ENCODE measurements around the gene SLCO2A1.
"Not testable (repeated sequence)": the region's sequence is repeated elsewhere in the genome, so short reads cannot be mapped to it uniquely, and the experiment has no call there.

The SLCO2A1 gene

DNA sequence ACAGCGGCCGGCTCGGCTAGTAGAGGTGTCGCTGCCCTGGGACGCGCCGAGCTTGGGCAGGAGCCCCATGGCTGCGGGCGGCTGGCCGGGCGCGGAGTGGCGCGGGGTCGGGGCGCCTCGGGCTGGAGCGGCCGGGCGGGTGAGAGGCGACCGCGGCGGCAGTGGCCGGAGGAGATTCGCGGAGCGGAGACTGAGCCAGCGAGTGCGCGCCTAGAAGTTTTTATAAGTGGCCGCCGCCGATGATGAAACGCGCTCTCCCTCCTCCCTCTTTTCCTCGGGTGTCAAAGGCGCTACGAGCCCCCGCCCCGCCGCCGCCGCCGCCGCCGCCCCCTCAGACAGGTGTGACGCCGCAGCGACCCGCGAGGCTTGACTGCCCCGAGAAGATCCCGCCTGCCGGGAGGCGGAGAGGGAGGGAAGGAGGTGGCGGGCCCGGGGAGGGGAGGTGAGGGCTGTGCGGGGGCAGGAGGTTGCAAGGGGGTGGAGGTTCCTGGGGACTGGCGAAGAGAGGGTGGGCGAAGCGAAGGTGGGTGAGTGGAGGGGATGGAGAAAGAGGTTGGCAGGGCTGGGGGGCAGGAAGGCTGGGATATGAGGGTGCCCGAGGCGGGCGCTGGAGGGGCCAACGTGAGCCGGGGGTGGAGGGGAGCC, at the start of gene SLCO2A1:
Gene SLCO2A1, minus strand, starts transcription at position 192 of the 645 bp plus-strand sequence. Its CDS starts 123 bp downstream, at position 69.
- no peak for DNase-seq

DNA sequence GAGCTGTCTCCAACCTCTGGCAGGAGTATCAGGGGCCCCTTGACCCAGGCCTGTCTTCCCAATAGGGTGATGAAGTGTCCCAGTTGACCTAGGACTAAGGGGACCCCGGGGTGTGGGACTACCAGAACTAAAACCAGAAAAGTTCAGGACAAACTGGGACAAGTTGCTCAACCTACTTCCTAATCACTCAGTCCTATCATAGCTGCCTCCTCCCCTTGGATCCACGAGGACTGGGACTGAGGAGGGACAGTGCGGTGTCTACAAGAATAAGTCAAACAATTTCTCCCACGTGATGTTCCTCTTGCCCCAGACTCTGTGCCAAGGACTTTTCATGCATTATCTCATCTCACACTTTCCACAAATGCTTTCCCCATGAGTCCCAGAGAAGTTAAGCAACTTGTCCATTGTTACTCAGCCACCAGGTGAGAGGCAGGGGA, 49.4 kb upstream of the SLCO2A1 start:
- no peak for DNase-seq

- DNase-seq: no peak
These were observed 48.6 kb upstream of the SLCO2A1 start for GRCh38 chr3:134078169-134078831.

- DNase-seq: no peak
These were observed 48.0 kb upstream of the SLCO2A1 start for GRCh38 chr3:134077649-134078161.

DNA sequence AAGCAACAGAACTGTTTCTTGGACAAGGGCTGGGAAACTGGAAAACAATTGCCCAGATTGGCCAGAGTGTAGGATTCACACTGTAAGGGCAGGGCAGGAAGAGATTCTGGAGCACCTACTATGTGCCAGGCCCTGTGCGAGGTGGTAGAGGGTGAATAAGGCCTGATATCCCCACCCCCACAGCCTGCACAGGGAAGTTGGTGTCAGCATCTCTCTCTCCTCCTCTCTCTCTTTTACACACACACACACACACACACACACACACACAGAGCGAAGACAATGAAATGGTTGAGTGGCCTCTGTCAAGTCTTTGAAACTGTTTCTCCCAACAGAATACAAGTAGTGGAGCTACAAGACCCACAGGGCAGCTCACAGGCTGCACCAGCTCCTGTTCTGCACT, 47.1 kb upstream of the SLCO2A1 start:
- DNase-seq: no peak

GRCh38 chr3:134075846-134076245, 46.1 kb upstream of the SLCO2A1 start:
- no peak for DNase-seq

GRCh38 chr3:134075568-134075825, 45.8 kb upstream of the SLCO2A1 start:
- no peak for DNase-seq

- no peak for DNase-seq
These were observed 45.3 kb upstream of the SLCO2A1 start for GRCh38 chr3:134074790-134075567.

DNA sequence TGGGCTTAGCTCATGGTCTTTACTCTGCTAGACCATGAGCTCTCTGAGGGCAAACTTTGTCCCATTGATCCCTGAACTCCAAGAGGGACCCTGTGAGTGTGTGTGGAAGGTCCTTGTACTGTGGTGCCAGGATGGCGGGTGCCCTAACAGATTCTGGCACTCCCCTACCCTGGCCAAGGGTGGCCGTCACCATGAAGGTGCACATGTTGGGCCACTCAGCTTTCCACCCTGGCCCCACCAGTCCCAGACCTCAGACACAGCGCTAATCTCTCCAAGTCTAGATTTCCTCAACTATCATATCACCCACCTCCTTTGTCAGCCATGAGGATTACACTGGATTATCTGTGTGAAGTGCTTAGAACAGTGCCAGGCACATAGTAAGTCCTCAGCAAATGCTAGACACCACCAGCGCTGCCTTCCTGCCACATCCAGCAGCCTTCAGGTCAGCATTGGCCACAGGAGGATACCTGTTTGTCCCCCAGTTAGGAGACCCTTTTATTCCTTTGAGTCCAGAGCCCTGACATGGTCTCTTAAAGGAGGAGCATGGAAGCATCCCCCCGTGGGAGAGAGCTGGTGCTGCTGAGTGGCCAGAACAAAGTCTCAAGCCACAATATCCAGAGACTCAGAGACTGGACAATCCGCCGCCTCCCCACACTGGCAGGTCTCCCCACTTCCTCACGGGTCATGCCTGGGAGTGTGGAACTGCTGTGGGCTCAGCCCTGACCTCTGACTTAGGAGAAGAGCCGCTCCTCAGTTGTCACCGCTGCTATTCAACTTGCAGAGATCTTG, 44.5 kb upstream of the SLCO2A1 start:
- no peak for DNase-seq

GRCh38 chr3:134073583-134073945, 43.8 kb upstream of the SLCO2A1 start:
- no peak for DNase-seq

- no peak for DNase-seq
These were observed 43.3 kb upstream of the SLCO2A1 start for GRCh38 chr3:134072881-134073582.

GRCh38 chr3:134070281-134070680, 40.6 kb upstream of the SLCO2A1 start:
- DNase-seq: not testable (repeated sequence)

- DNase-seq: no peak
These were observed 38.7 kb upstream of the SLCO2A1 start for GRCh38 chr3:134068429-134068828.

- DNase-seq: no peak
These were observed 37.9 kb upstream of the SLCO2A1 start for GRCh38 chr3:134067531-134068161.

GRCh38 chr3:134066651-134067530, 37.2 kb upstream of the SLCO2A1 start:
- no peak for DNase-seq

DNA sequence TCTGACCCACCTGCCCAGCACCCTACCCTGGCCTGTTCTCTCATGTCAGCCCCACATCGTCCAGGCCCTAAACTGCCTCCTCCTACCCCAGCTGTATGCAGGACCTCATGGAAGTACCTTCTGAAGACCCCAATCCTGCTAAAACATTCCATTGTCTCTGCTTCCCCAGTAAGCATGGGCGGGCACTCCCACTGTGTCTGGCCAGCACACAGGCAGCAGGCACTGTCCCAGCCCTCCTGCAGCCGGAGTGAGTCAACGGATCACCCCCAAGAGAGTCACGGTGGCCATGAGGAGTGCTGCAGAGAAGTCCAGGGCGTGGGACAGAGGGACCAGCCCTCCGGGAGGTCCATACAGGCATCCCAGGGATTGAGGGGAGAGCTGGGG, 36.4 kb upstream of the SLCO2A1 start:
- DNase-seq: no peak

GRCh38 chr3:134065252-134066157, 35.8 kb upstream of the SLCO2A1 start:
- DNase-seq: no peak

DNA sequence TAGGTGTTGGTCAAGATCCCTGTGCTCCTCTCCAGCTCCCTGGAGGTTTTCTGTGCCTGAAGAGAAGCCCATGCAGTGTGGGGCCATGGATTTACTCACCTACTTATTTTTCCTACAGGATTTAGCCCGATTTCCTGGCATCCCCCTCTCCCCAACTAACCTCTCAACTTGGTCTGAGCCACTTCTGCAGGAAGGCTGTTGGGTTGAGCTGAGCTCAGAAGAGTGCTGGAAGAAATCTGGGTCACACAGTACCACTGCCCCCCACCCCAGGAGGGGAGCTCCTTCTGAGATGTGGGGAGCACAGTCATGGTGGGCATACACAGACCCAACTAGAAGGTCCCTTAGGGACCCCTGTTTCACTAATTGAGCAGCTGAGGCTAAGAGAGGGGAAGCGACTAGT, 34.4 kb upstream of the SLCO2A1 start:
- no peak for DNase-seq

DNA sequence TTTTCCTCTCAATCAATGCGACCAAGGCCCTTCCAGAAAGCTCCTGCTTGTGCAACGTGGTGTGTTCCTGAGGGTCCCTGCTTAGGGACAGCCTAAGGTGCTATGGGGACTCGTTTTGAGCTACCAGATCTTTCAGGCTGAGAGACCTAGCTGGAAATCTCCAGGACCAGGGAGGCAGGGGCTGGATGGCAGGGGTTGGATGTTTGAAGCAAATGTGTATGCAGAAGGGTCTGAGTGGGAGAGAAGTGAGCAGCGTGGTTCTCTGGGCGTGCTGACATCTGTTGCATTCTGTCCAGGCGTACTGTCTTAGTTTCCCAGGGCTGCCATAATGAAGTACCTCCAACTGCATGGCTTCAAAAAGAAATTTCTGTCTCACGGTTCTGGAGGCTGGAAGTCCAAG, 31.7 kb upstream of the SLCO2A1 start:
- no peak for DNase-seq

Data from stimulated activated naive CD4-positive, alpha-beta T cell (primary cell).